ENCODE data around the gene ANGPTL8. TPM values are rescaled to one million over a fixed set of nuclear protein-coding genes. Genes with fewer than 3 reads are reported as not detected.

The ANGPTL8 gene
- total RNA-seq, 6 donors from 2014 or later = 5.2 TPM; not detected in 5

DNA sequence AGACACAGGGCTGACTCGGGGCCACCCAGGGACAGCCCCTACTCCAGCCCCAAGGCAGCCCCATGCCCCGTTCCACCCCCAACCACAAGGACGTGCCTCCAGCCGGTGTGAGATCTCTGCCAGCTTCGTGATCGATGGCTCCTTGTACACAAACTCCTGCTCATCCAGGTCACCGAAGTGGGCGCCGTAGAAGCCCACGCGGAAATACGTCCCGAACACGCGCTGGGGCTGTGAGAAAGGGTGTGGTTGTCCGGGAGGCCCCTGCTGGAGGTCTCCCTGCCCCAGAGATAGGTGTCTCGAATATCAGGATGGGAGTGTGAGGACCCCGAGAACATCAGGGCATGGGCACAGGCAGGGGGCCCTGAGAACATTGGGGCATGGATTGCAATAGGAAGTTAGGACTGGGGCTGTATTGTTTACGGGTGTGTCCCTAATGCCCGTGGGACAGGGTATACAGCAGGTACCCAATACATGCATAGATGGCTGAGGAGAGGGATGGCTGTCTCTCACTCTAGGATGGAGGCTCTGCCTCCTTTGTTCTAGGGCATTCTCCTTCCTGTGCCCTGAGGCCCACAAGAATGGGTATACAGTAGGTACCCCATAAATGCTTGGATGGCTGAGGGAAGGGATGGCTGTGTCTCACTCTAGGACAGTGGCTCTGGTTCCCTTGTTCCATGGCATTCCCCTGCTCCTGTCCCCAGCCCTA lies 36.8 kb upstream of the ANGPTL8 start:
- Histone ChIP-seq H3K36me3 (peaks cover 0 to 82% (median 20%) of the 10 kb centered on the region in 4 donors), H3K27ac (peak overlapping the region; percentile 75 to 85 (median 82)), H3K4me1 (peaks cover 15 to 30% (median 24%) of the 10 kb centered on the region in 4 donors), H3K9me3 (no peaks in the 10 kb centered on the region), H3K4me3 (no peak overlapping the region), H3K27me3 (no peaks in the 10 kb centered on the region)
- no peak for ATAC-seq (ENCODE audit: low FRiP score in 2 of 2)
- 89% methylated on average over 14 to 18 of the region's 20 CpGs for WGBS, 2 donors
- DNase-seq = no peak
- TF ChIP-seq POLR2A (IDR thresholded peaks at IDR 0.05) (no peak), POLR2AphosphoS5 (IDR thresholded peaks at IDR 0.05) (no peak), EP300 (IDR thresholded peaks at IDR 0.05) (no peak)
- TF ChIP-seq, protein P1, sequence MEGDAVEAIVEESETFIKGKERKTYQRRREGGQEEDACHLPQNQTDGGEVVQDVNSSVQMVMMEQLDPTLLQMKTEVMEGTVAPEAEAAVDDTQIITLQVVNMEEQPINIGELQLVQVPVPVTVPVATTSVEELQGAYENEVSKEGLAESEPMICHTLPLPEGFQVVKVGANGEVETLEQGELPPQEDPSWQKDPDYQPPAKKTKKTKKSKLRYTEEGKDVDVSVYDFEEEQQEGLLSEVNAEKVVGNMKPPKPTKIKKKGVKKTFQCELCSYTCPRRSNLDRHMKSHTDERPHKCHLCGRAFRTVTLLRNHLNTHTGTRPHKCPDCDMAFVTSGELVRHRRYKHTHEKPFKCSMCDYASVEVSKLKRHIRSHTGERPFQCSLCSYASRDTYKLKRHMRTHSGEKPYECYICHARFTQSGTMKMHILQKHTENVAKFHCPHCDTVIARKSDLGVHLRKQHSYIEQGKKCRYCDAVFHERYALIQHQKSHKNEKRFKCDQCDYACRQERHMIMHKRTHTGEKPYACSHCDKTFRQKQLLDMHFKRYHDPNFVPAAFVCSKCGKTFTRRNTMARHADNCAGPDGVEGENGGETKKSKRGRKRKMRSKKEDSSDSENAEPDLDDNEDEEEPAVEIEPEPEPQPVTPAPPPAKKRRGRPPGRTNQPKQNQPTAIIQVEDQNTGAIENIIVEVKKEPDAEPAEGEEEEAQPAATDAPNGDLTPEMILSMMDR (IDR thresholded peaks at IDR 0.05) = no peak

DNA sequence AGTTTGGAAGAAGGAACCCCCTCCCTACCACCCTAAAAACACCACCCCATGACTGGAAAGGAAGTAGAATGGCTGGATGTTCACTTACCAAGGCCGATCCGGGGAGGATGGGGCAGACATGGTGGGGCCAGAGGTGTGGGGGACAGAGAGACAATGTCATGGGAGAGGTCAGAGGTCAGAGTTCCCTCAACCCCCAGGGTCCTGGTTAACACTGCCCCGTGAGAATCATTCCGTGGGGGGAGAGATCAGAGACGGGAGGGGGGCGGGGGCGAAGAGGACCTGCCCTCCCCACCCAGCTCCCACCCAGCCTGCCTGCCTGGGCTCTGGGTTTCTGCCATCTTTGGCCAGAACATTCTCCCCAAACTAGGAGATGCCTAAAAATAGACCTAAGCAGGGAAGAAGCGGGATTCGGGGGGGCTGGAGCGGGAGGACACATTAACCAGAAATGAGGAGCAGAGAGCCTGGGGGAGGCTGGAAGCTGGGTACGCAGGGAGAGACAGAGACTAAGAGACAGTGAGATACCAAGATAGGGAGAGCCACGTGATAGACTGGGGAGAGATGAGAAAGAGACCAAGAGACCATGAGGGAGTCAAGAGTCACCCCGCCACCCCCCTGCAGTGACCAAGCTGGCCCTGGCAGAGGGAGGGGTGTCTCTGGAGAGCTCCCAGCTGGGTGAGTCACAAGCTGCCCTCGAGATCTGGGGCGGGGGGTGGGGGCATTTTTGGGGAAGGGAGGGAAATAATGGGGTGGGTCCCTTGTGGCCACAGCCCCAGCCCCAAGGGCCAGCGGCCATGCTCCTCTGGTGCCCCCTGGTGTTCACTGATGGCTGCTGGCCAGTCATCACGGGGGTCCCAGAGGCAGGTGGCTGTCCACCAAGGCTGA lies 36.0 kb upstream of the ANGPTL8 start:
- no peak overlapping the region for H3K4me3 ChIP-seq
- peaks cover 8 to 22% (median 17%) of the 10 kb centered on the region in 4 donors for H3K4me1 ChIP-seq
- H3K36me3 ChIP-seq = peaks cover 0 to 90% (median 23%) of the 10 kb centered on the region in 4 donors
- DNase-seq (peak in 1 of 2 donors; percentile 61), ATAC-seq (ENCODE audit: low FRiP score in 2 of 2) (peak; percentile 69 to 71)
- WGBS, 2 donors = 38 to 56% methylated on average over 13 to 17 of the region's 17 CpGs
- peak overlapping the region; percentile 75 to 85 (median 82) for H3K27ac ChIP-seq
- TF ChIP-seq, protein P1 (IDR thresholded peaks at IDR 0.05) = peak; percentile 62 to 87 (median 75)
- TF ChIP-seq EP300 (IDR thresholded peaks at IDR 0.05) = peak in 1 of 4 donors; percentile 11
- TF ChIP-seq POLR2AphosphoS5 (IDR thresholded peaks at IDR 0.05) = peak; percentile 19 to 23
- TF ChIP-seq POLR2A (IDR thresholded peaks at IDR 0.05) = no peak
- H3K27me3 ChIP-seq = no peaks in the 10 kb centered on the region
- H3K9me3 ChIP-seq = no peaks in the 10 kb centered on the region

GRCh38 chr19:11204076-11204602 lies 35.3 kb upstream of the ANGPTL8 start:
- TF ChIP-seq, protein P1 (IDR thresholded peaks at IDR 0.05) = peak in 1 of 6 experiments; percentile 20
- no peak for TF ChIP-seq POLR2A (IDR thresholded peaks at IDR 0.05)
- TF ChIP-seq EP300 (IDR thresholded peaks at IDR 0.05) = no peak
- ATAC-seq (ENCODE audit: low FRiP score in 2 of 2) = no peak
- Histone ChIP-seq H3K4me3 (no peak overlapping the region), H3K9me3 (no peaks in the 10 kb centered on the region), H3K4me1 (peaks cover 1 to 16% (median 13%) of the 10 kb centered on the region in 4 donors), H3K27me3 (no peaks in the 10 kb centered on the region), H3K27ac (peak overlapping the region; percentile 75 to 85 (median 82)), H3K36me3 (peaks cover 0 to 94% (median 27%) of the 10 kb centered on the region in 4 donors)
- no peak for DNase-seq
- 82 to 83% methylated on average over 9 of the region's 9 CpGs for WGBS, 2 donors

DNA sequence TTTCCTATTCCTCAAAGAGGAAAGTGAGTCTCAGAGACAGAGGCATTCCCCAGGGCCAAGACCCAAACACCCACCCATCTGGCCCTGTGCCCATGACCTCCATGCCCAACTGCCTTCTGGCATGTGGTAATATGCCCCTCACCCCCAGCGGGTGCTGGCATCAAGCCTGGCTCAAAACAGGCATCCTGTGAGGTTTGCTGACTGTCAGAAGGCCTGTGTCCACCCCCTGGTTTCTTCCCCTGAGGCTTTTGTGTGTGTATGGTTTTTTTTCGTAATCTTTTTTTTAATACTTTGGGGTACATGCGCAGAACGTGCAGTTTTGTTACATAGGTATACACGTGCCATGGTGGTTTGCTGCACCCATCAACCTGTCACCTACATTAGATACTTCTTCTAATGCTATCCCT lies 34.5 kb upstream of the ANGPTL8 start:
- Histone ChIP-seq H3K36me3 (peaks cover 0 to 90% (median 27%) of the 10 kb centered on the region in 4 donors), H3K4me3 (no peak overlapping the region), H3K27me3 (no peaks in the 10 kb centered on the region), H3K4me1 (peaks cover 0 to 16% (median 13%) of the 10 kb centered on the region in 4 donors), H3K27ac (peak overlapping the region in 3 of 4 donors; percentile 79 to 85 (median 85)), H3K9me3 (no peaks in the 10 kb centered on the region)
- DNase-seq = no peak
- 54% methylated on average over 5 of the region's 5 CpGs for WGBS, 2 donors
- ATAC-seq (ENCODE audit: low FRiP score in 2 of 2) = no peak
- TF ChIP-seq POLR2AphosphoS5 (IDR thresholded peaks at IDR 0.05) = no peak
